ENCODE data around the gene GRM6.

GRM6 gene

DNA sequence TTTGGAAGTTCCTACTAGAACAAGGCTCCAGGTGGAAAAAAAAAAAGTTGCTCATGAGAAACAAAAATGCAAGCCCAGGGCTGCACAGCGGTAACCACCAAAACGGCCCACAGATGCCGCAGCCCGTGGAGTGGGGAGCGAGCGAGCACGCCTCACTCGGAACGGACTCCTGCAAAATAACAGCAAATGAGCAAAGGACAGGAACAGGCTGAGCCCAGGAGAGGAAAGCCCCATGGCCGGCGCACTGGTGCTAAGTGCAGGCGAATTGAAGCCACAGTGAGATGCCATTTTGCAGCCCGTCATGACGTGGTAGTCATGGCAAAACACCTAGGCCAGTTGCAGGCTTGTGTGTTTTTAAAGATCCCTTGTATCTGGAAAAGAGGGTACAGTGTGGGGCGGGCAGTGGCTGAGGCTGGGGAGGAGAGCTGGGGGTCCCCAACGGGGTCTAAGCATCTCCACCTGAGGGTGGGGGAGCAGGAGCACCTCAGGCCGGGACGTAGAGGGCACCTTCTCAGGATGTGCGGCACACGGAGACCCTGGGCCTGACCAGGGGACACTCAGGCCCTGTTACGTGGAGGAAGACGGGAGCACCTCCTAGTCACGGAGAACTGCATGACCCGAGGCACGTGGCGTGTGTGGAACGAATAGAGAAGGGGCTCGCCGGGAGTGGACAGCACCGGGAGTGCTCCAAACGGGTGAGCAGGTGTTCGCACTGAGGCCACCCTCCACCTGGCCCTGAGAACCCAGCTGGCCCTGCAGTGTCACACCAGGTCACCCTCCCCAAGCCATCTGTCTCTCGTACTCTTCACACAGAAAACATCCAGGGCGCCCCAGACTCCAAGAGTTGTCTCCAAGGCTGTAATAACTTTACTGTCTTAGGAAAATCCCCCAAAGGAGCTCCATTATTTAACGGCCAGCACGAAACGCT is 10.7 kb downstream of the GRM6 start:
- Histone ChIP-seq H3K9me3 (ENCODE audit: control insufficient read depth, low read length) (no peaks in the 10 kb centered on the region), H3K27me3 (replicated peaks; ENCODE audit: control insufficient read depth, insufficient read depth, low read length, poor library complexity, severe bottlenecking) (no peaks in the 10 kb centered on the region), H3K36me3 (ENCODE audit: control insufficient read depth, insufficient read depth, low read length) (no peaks in the 10 kb centered on the region), H3K4me3 (ENCODE audit: insufficient read depth, low read depth, low read length, poor library complexity, severe bottlenecking) (no peak overlapping the region), H3K4me1 (ENCODE audit: control insufficient read depth, insufficient read depth, low read length, poor library complexity, severe bottlenecking) (no peaks in the 10 kb centered on the region), H3K27ac (ENCODE audit: insufficient read depth, low read length, poor library complexity, severe bottlenecking) (no peak overlapping the region)
- DNase-seq = no peak

DNA sequence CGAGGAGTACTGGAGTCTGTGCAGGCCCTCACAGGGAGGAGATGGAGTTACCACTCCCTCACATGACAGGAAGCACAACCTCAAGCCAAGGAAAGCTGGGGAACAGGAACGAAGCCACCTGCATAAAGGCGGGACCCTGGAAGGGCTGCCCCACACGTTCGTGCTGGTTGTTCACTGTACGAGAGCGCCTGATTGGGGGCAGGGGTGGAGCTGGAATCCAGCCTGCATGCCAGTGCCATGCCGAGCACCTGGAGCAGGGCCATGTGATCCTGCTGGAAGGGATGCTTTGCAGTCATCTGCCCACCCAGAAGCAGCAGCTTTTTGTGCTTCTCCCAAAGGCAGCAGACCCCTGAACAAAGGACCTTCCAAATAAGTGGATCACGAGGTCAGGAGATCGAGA is 11.4 kb downstream of the GRM6 start:
- Histone ChIP-seq H3K4me3 (ENCODE audit: insufficient read depth, low read depth, low read length, poor library complexity, severe bottlenecking) (no peak overlapping the region), H3K36me3 (ENCODE audit: control insufficient read depth, insufficient read depth, low read length) (no peaks in the 10 kb centered on the region), H3K9me3 (ENCODE audit: control insufficient read depth, low read length) (no peaks in the 10 kb centered on the region), H3K27me3 (replicated peaks; ENCODE audit: control insufficient read depth, insufficient read depth, low read length, poor library complexity, severe bottlenecking) (no peaks in the 10 kb centered on the region), H3K27ac (ENCODE audit: insufficient read depth, low read length, poor library complexity, severe bottlenecking) (no peak overlapping the region), H3K4me1 (ENCODE audit: control insufficient read depth, insufficient read depth, low read length, poor library complexity, severe bottlenecking) (no peaks in the 10 kb centered on the region)
- no peak for DNase-seq

DNA sequence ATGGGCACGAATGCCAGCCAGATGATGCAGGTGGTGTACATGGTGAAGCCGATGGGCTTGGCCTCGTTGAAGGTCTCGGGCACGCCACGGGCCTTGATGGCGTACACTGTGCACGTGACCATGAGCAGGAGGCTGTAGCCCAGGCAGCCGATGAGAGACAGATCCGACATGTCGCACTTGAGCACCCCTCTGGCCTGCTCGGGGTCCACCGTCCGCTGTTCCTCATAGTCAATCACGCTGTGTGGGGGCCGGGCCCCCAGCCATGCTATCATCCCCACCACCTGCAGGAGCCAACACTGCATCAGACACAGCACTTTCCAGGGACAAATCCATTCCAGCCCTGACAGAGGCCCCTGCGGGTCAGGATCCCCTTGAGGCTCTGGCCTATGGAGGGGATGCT is 12.2 kb downstream of the GRM6 start:
- no peak overlapping the region for H3K27ac ChIP-seq (ENCODE audit: insufficient read depth, low read length, poor library complexity, severe bottlenecking)
- no peaks in the 10 kb centered on the region for H3K9me3 ChIP-seq (ENCODE audit: control insufficient read depth, low read length)
- no peaks in the 10 kb centered on the region for H3K36me3 ChIP-seq (ENCODE audit: control insufficient read depth, insufficient read depth, low read length)
- H3K27me3 ChIP-seq (replicated peaks; ENCODE audit: control insufficient read depth, insufficient read depth, low read length, poor library complexity, severe bottlenecking) = no peaks in the 10 kb centered on the region
- no peaks in the 10 kb centered on the region for H3K4me1 ChIP-seq (ENCODE audit: control insufficient read depth, insufficient read depth, low read length, poor library complexity, severe bottlenecking)
- no peak for DNase-seq
- no peak overlapping the region for H3K4me3 ChIP-seq (ENCODE audit: insufficient read depth, low read depth, low read length, poor library complexity, severe bottlenecking)

DNA sequence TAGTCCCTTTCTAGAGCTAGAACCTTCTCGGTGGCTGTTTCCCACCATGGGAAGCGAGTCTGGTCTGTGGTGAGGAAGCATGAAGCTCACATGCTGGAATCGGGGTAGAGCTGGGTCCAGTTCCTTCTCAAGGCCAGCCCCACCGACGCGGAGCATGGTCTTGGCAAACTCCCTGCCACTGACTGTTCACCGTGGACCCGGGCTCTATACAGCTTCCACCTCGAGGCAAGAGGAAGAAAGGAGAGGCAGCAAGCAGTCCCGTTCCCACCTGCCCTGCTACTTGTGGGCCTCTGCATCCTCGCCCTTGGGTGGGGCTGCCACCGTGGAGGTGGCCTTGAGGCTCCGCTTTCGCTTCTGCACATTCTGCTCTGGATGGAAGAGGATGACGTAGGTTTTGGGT is 13.7 kb downstream of the GRM6 start:
- H3K4me1 ChIP-seq (ENCODE audit: control insufficient read depth, insufficient read depth, low read length, poor library complexity, severe bottlenecking) = no peaks in the 10 kb centered on the region
- no peaks in the 10 kb centered on the region for H3K9me3 ChIP-seq (ENCODE audit: control insufficient read depth, low read length)
- no peaks in the 10 kb centered on the region for H3K27me3 ChIP-seq (replicated peaks; ENCODE audit: control insufficient read depth, insufficient read depth, low read length, poor library complexity, severe bottlenecking)
- H3K36me3 ChIP-seq (ENCODE audit: control insufficient read depth, insufficient read depth, low read length) = no peaks in the 10 kb centered on the region
- no peak overlapping the region for H3K4me3 ChIP-seq (ENCODE audit: insufficient read depth, low read depth, low read length, poor library complexity, severe bottlenecking)
- H3K27ac ChIP-seq (ENCODE audit: insufficient read depth, low read length, poor library complexity, severe bottlenecking) = no peak overlapping the region
- DNase-seq = no peak

DNA sequence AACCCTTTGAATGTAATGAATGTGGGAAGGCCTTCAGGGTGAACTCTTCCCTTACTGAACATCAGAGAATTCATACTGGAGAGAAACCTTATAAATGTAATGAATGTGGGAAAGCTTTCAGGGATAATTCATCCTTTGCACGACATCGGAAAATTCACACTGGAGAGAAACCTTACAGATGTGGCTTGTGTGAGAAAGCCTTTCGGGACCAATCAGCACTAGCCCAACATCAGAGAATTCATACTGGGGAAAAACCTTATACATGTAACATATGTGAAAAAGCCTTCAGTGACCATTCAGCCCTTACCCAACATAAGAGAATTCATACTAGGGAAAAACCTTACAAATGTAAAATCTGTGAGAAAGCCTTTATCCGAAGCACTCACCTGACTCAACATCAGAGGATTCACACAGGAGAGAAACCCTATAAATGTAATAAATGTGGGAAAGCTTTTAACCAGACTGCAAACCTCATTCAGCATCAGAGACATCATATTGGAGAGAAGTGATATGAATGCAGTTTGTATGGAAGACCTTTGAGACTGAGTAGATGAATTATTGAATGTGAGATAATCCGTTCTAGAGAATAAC is 29.6 kb downstream of the GRM6 start:
- no peaks in the 10 kb centered on the region for H3K27me3 ChIP-seq (replicated peaks; ENCODE audit: control insufficient read depth, insufficient read depth, low read length, poor library complexity, severe bottlenecking)
- H3K36me3 ChIP-seq (ENCODE audit: control insufficient read depth, insufficient read depth, low read length) = no peaks in the 10 kb centered on the region
- no peak for DNase-seq
- H3K9me3 ChIP-seq (ENCODE audit: control insufficient read depth, low read length) = peaks cover 25% of the 10 kb centered on the region
- H3K4me3 ChIP-seq (ENCODE audit: insufficient read depth, low read depth, low read length, poor library complexity, severe bottlenecking) = no peak overlapping the region
- no peak overlapping the region for H3K27ac ChIP-seq (ENCODE audit: insufficient read depth, low read length, poor library complexity, severe bottlenecking)
- H3K4me1 ChIP-seq (ENCODE audit: control insufficient read depth, insufficient read depth, low read length, poor library complexity, severe bottlenecking) = no peaks in the 10 kb centered on the region

DNA sequence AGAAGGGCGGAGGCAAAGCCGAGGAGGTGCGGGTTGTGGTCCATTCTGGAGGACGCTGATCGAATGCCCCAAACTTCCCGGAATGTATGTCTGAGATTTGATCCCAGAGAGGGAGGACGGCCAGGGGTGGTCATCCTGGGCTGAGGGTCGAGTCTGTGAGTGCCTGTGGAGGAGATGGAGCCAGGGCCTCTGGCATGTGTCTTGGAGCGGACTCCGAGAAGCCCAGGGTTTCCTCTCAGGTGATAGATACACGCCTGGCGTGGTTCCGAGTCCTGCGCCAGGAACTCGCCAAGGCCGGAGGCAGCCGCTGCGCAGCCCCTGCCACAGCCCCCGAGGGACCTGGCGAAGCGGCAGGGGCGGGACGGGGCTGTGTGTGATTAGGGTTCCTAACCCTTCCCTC is 53.8 kb downstream of the GRM6 start:
- Histone ChIP-seq H3K4me3 (ENCODE audit: insufficient read depth, low read depth, low read length, poor library complexity, severe bottlenecking) (no peak overlapping the region), H3K9me3 (ENCODE audit: control insufficient read depth, low read length) (peaks cover 51% of the 10 kb centered on the region), H3K27ac (ENCODE audit: insufficient read depth, low read length, poor library complexity, severe bottlenecking) (no peak overlapping the region), H3K27me3 (replicated peaks; ENCODE audit: control insufficient read depth, insufficient read depth, low read length, poor library complexity, severe bottlenecking) (peaks cover 9% of the 10 kb centered on the region), H3K4me1 (ENCODE audit: control insufficient read depth, insufficient read depth, low read length, poor library complexity, severe bottlenecking) (no peaks in the 10 kb centered on the region), H3K36me3 (ENCODE audit: control insufficient read depth, insufficient read depth, low read length) (no peaks in the 10 kb centered on the region)
- DNase-seq = no peak

DNA sequence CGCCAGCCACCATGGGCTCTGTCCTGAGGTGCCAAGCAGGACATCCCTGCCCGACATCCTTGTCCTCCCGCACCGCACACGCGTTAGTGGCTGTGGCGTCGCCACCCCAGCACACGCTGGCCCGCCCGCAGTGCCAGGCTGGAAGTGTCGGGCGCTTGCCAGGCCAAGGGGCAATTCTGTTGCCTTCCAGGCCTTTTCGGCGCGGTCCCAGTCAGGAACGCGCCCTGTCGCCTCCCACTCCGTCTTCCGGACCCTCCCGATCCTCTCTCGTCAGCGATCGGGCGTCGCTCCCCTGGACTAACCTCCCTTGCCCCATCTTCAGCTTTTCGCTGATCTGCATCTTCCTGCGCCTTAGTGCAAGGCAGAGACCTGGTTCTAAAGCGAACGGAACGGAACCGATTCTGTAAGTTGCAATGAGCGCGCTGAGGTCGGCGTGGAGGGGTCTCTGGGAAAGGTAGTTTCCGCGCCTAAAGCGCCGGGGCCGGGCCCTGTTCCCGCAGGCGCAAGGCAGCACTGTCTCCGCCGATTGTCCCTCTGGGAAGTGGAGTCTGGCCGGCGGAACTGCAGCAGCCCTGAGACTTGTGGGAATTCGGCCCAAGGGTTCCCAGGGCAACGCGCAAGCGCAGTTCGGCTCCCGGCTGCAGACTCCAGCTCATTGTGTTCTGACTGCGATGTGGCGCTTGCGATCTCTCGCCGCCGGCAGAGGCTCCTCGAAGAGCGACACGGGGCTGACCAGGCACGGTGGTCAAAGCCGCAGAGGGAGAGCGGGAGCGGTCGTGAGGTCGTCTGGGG is 54.4 kb downstream of the GRM6 start, which contains the start of gene ZNF454:
TSS of gene ZNF454 (plus strand) at position 630 of the 792 bp plus-strand sequence. CDS start 1,594 bp downstream, outside the sequence.
- Histone ChIP-seq H3K27ac (ENCODE audit: insufficient read depth, low read length, poor library complexity, severe bottlenecking) (no peak within 1 kb of the TSS), H3K4me1 (ENCODE audit: control insufficient read depth, insufficient read depth, low read length, poor library complexity, severe bottlenecking) (no peaks in the 10 kb centered on the region), H3K9me3 (ENCODE audit: control insufficient read depth, low read length) (peaks cover 51% of the 10 kb centered on the region), H3K36me3 (ENCODE audit: control insufficient read depth, insufficient read depth, low read length) (no peaks in the 10 kb centered on the region), H3K4me3 (ENCODE audit: insufficient read depth, low read depth, low read length, poor library complexity, severe bottlenecking) (no peak within 1 kb of the TSS), H3K27me3 (replicated peaks; ENCODE audit: control insufficient read depth, insufficient read depth, low read length, poor library complexity, severe bottlenecking) (peaks cover 9% of the 10 kb centered on the region)
- no peak for DNase-seq

DNA sequence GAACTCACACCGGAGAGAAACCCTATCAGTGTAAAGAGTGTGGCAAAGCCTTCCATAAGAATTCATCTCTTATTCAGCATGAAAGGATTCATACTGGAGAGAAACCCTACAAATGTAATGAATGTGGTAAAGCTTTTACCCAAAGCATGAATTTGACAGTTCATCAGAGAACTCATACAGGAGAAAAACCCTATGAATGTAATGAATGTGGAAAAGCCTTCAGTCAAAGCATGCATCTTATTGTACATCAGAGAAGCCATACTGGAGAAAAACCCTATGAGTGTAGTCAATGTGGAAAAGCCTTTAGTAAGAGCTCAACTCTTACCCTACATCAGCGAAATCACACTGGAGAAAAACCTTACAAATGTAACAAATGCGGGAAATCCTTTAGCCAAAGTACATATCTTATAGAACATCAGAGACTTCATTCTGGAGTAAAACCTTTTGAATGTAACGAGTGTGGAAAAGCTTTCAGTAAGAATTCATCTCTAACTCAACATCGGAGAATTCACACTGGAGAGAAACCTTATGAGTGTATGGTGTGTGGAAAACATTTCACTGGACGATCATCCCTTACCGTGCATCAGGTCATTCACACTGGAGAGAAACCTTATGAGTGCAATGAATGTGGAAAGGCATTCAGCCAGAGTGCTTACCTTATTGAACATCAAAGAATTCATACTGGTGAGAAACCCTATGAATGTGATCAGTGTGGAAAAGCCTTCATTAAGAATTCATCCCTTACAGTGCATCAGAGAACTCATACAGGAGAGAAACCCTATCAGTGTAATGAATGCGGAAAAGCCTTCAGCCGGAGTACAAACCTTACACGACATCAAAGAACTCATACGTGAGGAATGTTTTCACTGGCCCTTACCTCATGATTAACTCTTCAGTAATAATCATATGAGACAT is 63.0 kb downstream of the GRM6 start:
- H3K36me3 ChIP-seq (ENCODE audit: control insufficient read depth, insufficient read depth, low read length) = peaks cover 10% of the 10 kb centered on the region
- no peak overlapping the region for H3K4me3 ChIP-seq (ENCODE audit: insufficient read depth, low read depth, low read length, poor library complexity, severe bottlenecking)
- DNase-seq = no peak
- H3K27me3 ChIP-seq (replicated peaks; ENCODE audit: control insufficient read depth, insufficient read depth, low read length, poor library complexity, severe bottlenecking) = no peaks in the 10 kb centered on the region
- no peaks in the 10 kb centered on the region for H3K4me1 ChIP-seq (ENCODE audit: control insufficient read depth, insufficient read depth, low read length, poor library complexity, severe bottlenecking)
- peaks cover 38% of the 10 kb centered on the region for H3K9me3 ChIP-seq (ENCODE audit: control insufficient read depth, low read length)
- H3K27ac ChIP-seq (ENCODE audit: insufficient read depth, low read length, poor library complexity, severe bottlenecking) = no peak overlapping the region
